GM08714 (cell line): ENCODE results near the gene LRRC4C.

Source experiments
- H3K4me3 ChIP-seq: fragments of 200-500 bp; sonication (Bioruptor generic); 2 replicates; pipeline ENCODE4 v1.5.1; 2014; ENCODE audit warnings: mild to moderate bottlenecking, low read length, inconsistent platforms
- ZNF274 ChIP-seq: IDR thresholded peaks from 2 replicates; pipeline ENCODE4 v1.6.1; 2012; ENCODE audit warnings: mild to moderate bottlenecking, low read depth, low read length

The LRRC4C gene

GRCh38 chr11:41459465-41460401 lies at the start of gene LRRC4C:
TSS of gene LRRC4C (minus strand) at chr11:41459652.
- no peak for TF ChIP-seq ZNF274
- no peak within 1 kb of the TSS for H3K4me3 ChIP-seq

GRCh38 chr11:41508121-41508520 lies 48.7 kb upstream of the LRRC4C start:
- TF ChIP-seq ZNF274, result no peak
- no peak overlapping the region for H3K4me3 ChIP-seq

GRCh38 chr11:41499429-41499828 lies 40.0 kb upstream of the LRRC4C start:
- no peak for TF ChIP-seq ZNF274
- no peak overlapping the region for H3K4me3 ChIP-seq

GRCh38 chr11:41498726-41499125 lies 39.3 kb upstream of the LRRC4C start:
- no peak for TF ChIP-seq ZNF274
- H3K4me3 ChIP-seq, result no peak overlapping the region

- no peak for TF ChIP-seq ZNF274
- H3K4me3 ChIP-seq, result no peak overlapping the region
Measured at GRCh38 chr11:41497974-41498373, 38.5 kb upstream of the LRRC4C start.

GRCh38 chr11:41494716-41495115 lies 35.3 kb upstream of the LRRC4C start:
- H3K4me3 ChIP-seq, result no peak overlapping the region
- no peak for TF ChIP-seq ZNF274

- TF ChIP-seq ZNF274, result no peak
- no peak overlapping the region for H3K4me3 ChIP-seq
Measured at GRCh38 chr11:41486424-41486823, 27.0 kb upstream of the LRRC4C start.

- H3K4me3 ChIP-seq, result no peak overlapping the region
- no peak for TF ChIP-seq ZNF274
Measured at GRCh38 chr11:41483956-41484355, 24.5 kb upstream of the LRRC4C start.

- no peak for TF ChIP-seq ZNF274
- no peak overlapping the region for H3K4me3 ChIP-seq
Measured at GRCh38 chr11:41479179-41479578, 19.7 kb upstream of the LRRC4C start.

GRCh38 chr11:41461057-41461681 lies 1.7 kb upstream of the LRRC4C start:
- no peak for TF ChIP-seq ZNF274
- H3K4me3 ChIP-seq, result no peak overlapping the region

GRCh38 chr11:41458641-41459040 lies 811 bp downstream of the LRRC4C start:
- no peak for TF ChIP-seq ZNF274
- no peak overlapping the region for H3K4me3 ChIP-seq

GRCh38 chr11:41458154-41458553 lies 1.3 kb downstream of the LRRC4C start:
- TF ChIP-seq ZNF274, result no peak
- no peak overlapping the region for H3K4me3 ChIP-seq

- no peak for TF ChIP-seq ZNF274
- H3K4me3 ChIP-seq, result no peak overlapping the region
Measured at GRCh38 chr11:41457216-41458014, 2.0 kb downstream of the LRRC4C start.

- no peak for TF ChIP-seq ZNF274
- no peak overlapping the region for H3K4me3 ChIP-seq
Measured at GRCh38 chr11:41456269-41456668, 3.2 kb downstream of the LRRC4C start.

GRCh38 chr11:41451011-41451410 lies 8.4 kb downstream of the LRRC4C start:
- TF ChIP-seq ZNF274, result no peak
- H3K4me3 ChIP-seq, result no peak overlapping the region
